Purkinje cell (primary cell): Measurements from ENCODE around the gene WNT3. TPM values are rescaled to one million over a fixed set of nuclear protein-coding genes. Genes with fewer than 3 reads are reported as not detected.

Experiments
- polyA plus RNA-seq: library from polyadenylated mRNA; unstranded; fragments of >200 nt; fragmentation: Nextera tagmentation; gene quantifications from 2 replicates; pipeline ENCODE4 v1.2.1, GENCODE V29; 2014

Gene WNT3, protein sequence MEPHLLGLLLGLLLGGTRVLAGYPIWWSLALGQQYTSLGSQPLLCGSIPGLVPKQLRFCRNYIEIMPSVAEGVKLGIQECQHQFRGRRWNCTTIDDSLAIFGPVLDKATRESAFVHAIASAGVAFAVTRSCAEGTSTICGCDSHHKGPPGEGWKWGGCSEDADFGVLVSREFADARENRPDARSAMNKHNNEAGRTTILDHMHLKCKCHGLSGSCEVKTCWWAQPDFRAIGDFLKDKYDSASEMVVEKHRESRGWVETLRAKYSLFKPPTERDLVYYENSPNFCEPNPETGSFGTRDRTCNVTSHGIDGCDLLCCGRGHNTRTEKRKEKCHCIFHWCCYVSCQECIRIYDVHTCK
- polyA plus RNA-seq: 9.9 and 11.2 TPM in 2 replicates

GRCh38 chr17:46818316-46818928, at the start of gene WNT3:
TSS of gene WNT3 (minus strand) at chr17:46818692. CDS start at chr17:46818597, 95 bp downstream.

DNA sequence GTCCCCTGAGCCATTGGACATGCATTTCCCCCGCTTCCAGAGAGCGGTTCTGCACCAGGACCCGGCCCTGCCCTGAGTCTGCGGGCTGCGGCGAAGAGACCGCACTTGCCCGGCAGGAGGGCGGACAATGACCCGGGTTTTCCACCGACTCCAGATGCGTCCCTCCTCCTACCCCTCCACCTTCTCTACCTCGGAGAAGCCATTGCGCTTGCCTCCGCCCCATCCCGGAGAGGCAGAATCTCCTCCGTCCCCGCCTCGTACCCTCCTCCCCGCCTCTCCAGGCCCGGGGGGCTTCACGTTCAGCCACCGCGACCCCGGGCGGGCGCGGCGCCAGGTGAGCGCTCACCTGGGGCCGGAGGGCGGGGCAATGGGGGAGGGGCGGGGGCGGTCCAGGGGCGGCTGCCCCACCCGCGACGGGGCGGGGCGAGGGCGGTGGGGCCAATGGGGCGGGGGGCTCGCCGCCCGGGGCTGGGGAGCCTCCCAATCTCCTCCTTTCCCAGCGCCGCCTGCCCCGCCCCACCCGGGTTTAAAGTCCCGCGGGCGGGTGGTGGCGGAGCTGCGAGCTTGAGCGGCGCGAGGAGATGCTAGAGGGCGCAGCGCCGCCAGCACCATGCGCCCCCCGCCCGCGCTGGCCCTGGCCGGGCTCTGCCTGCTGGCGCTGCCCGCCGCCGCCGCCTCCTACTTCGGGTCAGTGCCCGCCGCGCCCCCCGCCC, 32.7 kb upstream of the WNT3 start, which contains the start of gene WNT9B:
TSS of gene WNT9B (plus strand) at position 555 of the 713 bp plus-strand sequence. CDS start at position 611, 56 bp downstream.

Other genes starting within 250 kb of the WNT3 start
- 3.2 and 3.8 TPM in 2 replicates for gene ARL17A, start 239.0 kb downstream of the WNT3 start, polyA plus RNA-seq
- 290 and 383 TPM in 2 replicates for gene NSF, start 228.0 kb downstream of the WNT3 start, polyA plus RNA-seq
- gene WNT9B, start 32.9 kb upstream of the WNT3 start, polyA plus RNA-seq: not detected in 2 replicates
- 68.0 and 87.8 TPM in 2 replicates for gene GOSR2, start 104.5 kb upstream of the WNT3 start, polyA plus RNA-seq
- gene RPRML, start 160.6 kb upstream of the WNT3 start, polyA plus RNA-seq: 0.60 TPM in 1 of 2 replicates, not detected in the other